ENCODE results near the gene C9orf153. TPM values are rescaled to one million over a fixed set of nuclear protein-coding genes. Genes with fewer than 3 reads are reported as not detected.

The C9orf153 gene
- total and polyA plus RNA-seq, 2 of the 13 experiments (the other 11 are each of a cell fraction or from before 2014, with no cell fraction given): 0.17 to 0.44 TPM

DNA sequence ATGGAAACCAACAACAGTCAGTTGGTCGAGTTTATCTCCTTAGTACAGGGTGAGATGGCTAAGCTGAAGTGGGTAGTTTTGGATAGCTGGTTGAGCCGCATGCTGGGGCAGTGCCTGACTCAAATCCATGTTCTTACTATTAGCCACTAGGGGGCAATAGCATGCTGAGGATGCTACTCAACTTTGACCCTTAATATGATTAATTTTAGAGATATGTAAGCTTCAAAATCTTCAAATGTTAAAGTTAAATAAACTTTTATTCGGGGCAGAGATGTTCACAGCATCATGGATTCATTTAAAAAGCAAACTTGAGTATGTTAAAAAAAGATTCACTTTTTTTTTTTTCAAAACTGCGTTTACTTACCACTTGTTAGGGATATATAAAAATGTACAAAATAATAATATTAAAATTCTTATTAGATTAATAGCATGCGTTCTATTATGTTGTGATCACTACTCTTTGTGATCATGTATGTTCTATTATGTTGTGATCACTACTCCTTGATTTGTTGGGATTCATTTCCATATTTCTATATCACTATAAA is 57.0 kb downstream of the C9orf153 start:
- Histone ChIP-seq H3K27me3 (ENCODE audit: control insufficient read depth in 1 of 2, insufficient read depth in 2 of 2, low read length in 2 of 2) (no peaks in the 10 kb centered on the region; a peak in 1 of 5 replicates), H2AFZ (ENCODE audit: low read length) (no peak overlapping the region), H3K36me3 (replicated peaks in 1 of 2; ENCODE audit: control insufficient read depth in 1 of 2, insufficient read depth in 2 of 2, low read length in 2 of 2) (no peaks in the 10 kb centered on the region), H3K4me3 (replicated peaks in 1 of 3; ENCODE audit: insufficient read depth in 1 of 3, low read depth in 2 of 3, low read length in 3 of 3) (no peak overlapping the region), H3K79me2 (ENCODE audit: insufficient read depth, low read length) (no peaks in the 10 kb centered on the region), H3K9me3 (ENCODE audit: low read length) (no peaks in the 10 kb centered on the region), H3K4me1 (ENCODE audit: insufficient read depth, low read length) (no peaks in the 10 kb centered on the region), H3K9ac (ENCODE audit: insufficient read depth, low read depth, low read length) (no peak overlapping the region), H4K20me1 (ENCODE audit: insufficient read depth, low read length) (no peaks in the 10 kb centered on the region), H3K4me2 (ENCODE audit: low read depth, low read length) (no peak overlapping the region), H3K27ac (ENCODE audit: extremely low read length, insufficient read depth, low read length) (no peak overlapping the region)
- intact Hi-C loops (cut with micrococcal nuclease; ENCODE audit: unreplicated experiment) (loop anchor here (5.0 kb wide), 1 partner anchor 75 kb away; no protein-coding TSS in a partner anchor), in situ Hi-C loops (cut with HindIII; ENCODE audit: extremely low pct_ligation_motif_present, low pct_unique_long_range_greater_than_20kb) (no loop called here)
- no TSS peak for BruUV-seq (replicated peaks)
- DNase-seq (ENCODE audit: low spot score): peak; percentile 16
- CTCF ChIA-PET (ENCODE audit: low intra/inter-chr PET ratio, low total read pairs): interaction anchor here (0.9 kb wide), 1 partner anchor 36 kb away, joined by 3 read pairs; no protein-coding TSS in a partner anchor
- ATAC-seq: peak; percentile 83
- 18% methylated on average over 5 of the region's 5 CpGs for whole genome bisulfite sequencing (ENCODE audit: low lambda C conversion rate)
- peak; percentile 68 for FAIRE-seq
- POLR2A ChIA-PET: no interaction called here
- TF ChIP-seq, protein P1, sequence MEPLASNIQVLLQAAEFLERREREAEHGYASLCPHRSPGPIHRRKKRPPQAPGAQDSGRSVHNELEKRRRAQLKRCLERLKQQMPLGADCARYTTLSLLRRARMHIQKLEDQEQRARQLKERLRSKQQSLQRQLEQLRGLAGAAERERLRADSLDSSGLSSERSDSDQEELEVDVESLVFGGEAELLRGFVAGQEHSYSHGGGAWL (CRISPR knock-in tag; IDR thresholded peaks at IDR 0.05): no peak
- TF ChIP-seq SAP130 (CRISPR knock-in tag; IDR thresholded peaks at IDR 0.05; ENCODE audit: low read depth) (no peak), ZNF501 (CRISPR knock-in tag; IDR thresholded peaks at IDR 0.05) (no peak), MIXL1 (CRISPR knock-in tag; IDR thresholded peaks at IDR 0.05) (0 out of 2 replicates have a peak, but pooled peaks have one; percentile 11), ATF1 (CRISPR knock-in tag; IDR thresholded peaks at IDR 0.05) (no peak), ZNF460 (CRISPR knock-in tag; IDR thresholded peaks at IDR 0.05; ENCODE audit: borderline replicate concordance) (no peak), MAZ (IDR thresholded peaks at IDR 0.05; ENCODE audit: borderline replicate concordance, low read depth, low read length) (no peak), MAZ (CRISPR knock-in tag; IDR thresholded peaks at IDR 0.05; ENCODE audit: low read depth) (no peak), PRPF4 (IDR thresholded peaks at IDR 0.05; ENCODE audit: low read depth, low read length, poor library complexity, severe bottlenecking) (no peak), PAF1 (CRISPR knock-in tag; IDR thresholded peaks at IDR 0.05) (no peak)
- TF ChIP-seq, protein P2, sequence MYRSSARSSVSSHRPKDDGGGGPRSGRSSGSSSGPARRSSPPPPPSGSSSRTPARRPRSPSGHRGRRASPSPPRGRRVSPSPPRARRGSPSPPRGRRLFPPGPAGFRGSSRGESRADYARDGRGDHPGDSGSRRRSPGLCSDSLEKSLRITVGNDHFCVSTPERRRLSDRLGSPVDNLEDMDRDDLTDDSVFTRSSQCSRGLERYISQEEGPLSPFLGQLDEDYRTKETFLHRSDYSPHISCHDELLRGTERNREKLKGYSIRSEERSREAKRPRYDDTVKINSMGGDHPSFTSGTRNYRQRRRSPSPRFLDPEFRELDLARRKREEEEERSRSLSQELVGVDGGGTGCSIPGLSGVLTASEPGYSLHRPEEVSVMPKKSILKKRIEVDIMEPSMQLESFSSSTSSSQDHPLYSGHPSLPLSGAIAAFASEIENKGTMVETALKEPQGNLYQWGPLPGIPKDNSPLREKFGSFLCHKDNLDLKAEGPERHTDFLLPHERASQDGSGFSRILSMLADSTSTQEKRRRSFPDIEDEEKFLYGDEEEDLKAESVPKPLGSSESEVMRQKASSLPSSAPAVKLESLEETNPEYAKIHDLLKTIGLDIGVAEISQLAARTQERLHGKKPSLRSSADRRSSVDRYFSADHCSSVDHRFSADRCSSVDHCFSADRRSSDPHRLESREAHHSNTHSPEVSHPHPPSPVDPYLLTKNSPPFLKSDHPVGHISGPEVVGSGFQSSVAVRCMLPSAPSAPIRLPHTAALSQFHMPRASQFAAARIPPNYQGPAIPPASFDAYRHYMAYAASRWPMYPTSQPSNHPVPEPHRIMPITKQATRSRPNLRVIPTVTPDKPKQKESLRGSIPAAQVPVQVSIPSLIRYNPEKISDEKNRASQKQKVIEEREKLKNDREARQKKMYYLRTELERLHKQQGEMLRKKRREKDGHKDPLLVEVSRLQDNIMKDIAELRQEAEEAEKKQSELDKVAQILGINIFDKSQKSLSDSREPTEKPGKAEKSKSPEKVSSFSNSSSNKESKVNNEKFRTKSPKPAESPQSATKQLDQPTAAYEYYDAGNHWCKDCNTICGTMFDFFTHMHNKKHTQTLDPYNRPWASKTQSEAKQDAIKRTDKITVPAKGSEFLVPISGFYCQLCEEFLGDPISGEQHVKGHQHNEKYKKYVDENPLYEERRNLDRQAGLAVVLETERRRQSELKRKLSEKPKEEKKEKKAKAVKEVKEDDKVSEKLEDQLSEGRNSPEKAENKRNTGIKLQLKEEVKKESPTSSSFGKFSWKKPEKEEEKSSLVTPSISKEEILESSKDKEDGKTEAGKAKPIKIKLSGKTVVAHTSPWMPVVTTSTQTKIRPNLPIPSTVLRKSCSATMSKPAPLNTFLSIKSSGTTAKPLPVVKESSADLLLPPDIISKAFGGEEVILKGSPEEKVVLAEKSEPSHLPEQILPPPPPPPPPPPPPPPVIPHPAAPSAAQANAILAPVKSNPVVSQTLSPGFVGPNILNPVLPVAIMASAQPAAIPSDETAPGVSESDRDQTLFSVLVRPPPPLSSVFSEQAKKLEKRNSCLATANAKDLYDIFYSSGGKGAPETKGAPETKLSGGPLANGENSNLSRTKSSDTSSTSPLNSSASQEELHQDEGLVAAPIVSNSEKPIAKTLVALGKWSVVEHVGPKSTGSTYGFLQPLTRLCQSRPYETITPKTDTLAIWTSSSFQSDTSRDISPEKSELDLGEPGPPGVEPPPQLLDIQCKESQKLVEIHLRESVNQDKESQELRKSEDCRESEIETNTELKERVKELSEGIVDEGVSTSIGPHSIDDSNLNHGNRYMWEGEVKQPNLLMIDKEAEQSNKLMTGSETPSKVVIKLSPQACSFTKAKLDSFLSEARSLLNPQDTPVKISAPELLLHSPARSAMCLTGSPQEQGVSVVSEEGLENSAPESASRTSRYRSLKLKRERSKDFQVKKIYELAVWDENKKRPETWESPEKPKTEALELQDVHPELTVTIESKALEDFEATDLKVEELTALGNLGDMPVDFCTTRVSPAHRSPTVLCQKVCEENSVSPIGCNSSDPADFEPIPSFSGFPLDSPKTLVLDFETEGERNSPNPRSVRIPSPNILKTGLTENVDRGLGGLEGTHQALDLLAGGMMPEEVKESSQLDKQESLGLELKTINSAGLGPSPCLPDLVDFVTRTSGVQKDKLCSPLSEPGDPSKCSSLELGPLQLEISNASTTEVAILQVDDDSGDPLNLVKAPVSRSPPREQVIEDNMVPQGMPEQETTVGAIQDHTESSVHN (CRISPR knock-in tag; IDR thresholded peaks at IDR 0.05): no peak
- TF ChIP-seq, protein P3, sequence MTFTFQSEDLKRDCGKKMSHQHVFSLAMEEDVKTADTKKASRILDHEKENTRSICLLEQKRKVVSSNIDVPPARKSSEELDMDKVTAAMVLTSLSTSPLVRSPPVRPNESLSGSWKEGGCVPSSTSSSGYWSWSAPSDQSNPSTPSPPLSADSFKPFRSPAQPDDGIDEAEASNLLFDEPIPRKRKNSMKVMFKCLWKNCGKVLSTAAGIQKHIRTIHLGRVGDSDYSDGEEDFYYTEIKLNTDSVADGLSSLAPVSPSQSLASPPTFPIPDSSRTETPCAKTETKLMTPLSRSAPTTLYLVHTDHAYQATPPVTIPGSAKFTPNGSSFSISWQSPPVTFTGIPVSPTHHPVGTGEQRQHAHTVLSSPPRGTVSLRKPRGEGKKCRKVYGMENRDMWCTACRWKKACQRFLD (CRISPR knock-in tag; IDR thresholded peaks at IDR 0.05; ENCODE audit: borderline replicate concordance): no peak
- TF ChIP-seq, protein P4, sequence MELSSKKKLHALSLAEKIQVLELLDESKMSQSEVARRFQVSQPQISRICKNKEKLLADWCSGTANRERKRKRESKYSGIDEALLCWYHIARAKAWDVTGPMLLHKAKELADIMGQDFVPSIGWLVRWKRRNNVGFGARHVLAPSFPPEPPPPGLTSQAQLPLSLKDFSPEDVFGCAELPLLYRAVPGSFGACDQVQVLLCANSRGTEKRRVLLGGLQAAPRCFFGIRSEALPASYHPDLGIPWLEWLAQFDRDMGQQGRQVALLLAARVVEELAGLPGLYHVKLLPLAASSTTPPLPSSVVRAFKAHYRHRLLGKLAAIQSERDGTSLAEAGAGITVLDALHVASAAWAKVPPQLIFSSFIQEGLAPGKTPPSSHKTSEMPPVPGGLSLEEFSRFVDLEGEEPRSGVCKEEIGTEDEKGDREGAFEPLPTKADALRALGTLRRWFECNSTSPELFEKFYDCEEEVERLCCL (CRISPR knock-in tag; IDR thresholded peaks at IDR 0.05; ENCODE audit: borderline replicate concordance): no peak
